Stromal cell of bone marrow (primary cell): ENCODE data around the gene FUT7.
"Not testable (repeated sequence)": the region's sequence is repeated elsewhere in the genome, so short reads cannot be mapped to it uniquely, and the experiment has no call there.

ENCODE experiments used
- DNase-seq: peaks from one replicate; pipeline ENCODE4 v3.0.0-alpha.2; 2012; ENCODE audit warnings: low read depth

Gene FUT7

DNA sequence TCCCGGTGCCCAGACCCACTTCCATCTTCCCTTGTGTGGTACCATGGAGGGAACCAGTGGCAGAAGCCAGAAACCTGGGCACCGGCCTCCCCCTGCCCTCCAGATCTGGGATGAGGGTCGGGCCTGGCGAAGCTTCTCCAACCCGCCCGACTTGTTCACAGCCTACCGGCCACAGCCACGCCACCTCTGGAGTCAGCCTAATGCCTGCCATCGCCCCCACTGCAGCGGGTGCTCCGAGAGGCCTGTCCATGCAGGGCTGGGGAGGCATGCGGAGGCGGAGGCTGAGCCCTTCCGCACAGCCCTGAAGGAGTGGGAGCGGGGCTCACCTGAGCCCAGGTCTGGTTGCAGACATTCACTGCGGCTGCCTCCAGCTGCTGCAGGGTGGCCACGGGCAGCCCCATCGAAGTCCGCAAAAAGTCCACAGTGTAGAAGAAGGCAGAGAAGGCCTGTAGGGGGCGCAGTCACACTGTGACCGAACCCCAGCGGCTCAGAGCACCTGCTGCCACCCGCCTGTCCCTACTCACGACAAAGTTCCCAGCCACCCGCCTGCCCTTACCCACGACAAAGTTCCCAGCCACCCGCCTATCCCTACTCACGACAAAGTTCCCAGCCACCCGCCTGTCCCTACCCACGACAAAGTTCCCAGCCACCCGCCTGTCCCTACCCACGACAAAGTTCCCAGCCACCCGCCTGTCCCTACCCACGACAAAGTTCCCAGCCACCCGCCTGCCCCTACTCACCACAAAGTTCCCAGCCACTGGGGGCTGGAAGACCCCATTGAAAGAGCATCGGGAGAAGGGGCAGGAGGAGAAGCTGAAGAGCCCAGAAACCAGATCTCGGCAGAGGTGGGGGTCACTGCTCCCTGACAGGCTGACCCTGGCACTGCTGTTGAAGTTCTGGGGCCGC, 17.9 kb upstream of the FUT7 start:
- DNase-seq: no peak

DNA sequence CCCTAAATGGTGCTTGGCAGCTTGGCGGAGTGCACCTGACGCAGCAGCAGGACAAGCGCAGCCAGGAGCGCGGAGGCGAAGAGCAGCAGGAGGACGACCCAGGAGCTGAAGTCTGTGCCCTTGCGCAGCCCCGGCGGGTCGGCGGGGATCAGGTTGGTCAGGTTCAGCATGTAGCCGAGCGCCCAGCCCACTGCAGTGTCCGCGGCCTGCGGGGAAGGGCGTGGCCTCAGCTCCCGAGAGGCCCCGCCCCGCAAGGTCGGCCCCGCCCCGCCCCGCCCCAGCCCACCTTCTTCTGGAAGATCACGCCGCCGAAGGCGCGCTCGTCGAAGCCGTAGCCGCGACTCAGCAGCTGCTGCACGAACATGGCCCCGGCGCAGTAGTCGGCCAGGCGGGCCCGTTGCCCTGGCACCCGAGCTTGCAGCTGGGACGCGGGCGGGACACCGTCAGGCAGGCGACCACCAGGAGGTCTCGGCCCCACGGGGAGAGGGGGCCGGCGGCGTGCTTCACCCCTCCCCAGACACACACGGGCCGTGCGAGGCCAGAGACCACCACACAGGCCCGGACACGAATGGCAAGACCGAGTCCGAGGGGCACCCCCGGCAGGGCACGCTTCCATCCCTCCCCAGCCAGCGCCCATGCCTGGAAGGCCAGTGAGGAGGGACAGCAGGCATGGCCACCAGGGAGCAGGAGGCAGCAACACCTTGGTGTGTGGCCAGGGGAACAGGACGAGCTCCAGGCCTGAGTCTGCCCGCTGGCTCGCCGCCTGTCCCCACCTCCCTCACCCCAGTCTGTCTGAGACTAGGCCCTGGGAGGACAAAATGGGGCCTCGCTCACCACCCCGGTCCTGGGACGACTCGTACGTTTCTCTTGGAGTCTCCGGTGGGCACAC, 17.0 kb upstream of the FUT7 start:
- DNase-seq: no peak

DNA sequence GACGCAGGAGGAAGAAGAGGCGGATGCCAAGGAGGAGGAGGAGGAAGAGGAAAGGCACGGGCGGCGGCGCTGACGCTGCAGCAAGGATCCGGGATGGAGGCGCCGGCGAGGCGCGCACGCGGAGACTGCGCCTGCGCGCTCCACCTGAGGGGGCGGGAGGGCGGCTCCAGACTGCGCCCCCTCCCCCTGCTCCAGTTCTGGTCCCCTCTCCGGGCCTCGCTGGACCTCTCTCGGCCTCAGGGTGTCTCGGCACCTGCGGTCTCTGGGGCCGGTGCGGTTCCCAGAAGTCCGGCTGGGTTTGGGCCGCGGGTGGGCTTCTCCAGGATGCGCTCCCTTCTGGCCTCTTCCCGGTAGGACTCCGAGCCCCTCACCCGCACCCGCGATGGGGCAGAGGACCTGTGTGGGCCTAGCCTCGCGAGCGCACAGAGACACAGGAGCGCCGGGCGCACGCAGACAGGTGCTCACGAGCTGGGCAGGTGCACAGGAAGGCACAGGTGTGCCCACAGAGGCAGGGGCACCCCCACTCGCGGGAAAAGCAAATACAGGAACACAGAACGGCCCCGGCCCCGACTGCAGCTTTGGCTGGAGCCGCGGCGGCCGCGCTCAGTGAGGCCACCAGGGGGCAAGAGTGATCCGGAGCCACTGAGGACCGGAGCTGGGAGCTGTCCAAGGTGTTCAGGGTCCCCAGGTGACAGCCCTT, 14.3 kb upstream of the FUT7 start, which contains the start of gene NPDC1:
NPDC1 (minus strand) TSS at position 90 of the 700 bp plus-strand sequence. CDS start 188 bp downstream, outside the sequence.
- no peak for DNase-seq

DNA sequence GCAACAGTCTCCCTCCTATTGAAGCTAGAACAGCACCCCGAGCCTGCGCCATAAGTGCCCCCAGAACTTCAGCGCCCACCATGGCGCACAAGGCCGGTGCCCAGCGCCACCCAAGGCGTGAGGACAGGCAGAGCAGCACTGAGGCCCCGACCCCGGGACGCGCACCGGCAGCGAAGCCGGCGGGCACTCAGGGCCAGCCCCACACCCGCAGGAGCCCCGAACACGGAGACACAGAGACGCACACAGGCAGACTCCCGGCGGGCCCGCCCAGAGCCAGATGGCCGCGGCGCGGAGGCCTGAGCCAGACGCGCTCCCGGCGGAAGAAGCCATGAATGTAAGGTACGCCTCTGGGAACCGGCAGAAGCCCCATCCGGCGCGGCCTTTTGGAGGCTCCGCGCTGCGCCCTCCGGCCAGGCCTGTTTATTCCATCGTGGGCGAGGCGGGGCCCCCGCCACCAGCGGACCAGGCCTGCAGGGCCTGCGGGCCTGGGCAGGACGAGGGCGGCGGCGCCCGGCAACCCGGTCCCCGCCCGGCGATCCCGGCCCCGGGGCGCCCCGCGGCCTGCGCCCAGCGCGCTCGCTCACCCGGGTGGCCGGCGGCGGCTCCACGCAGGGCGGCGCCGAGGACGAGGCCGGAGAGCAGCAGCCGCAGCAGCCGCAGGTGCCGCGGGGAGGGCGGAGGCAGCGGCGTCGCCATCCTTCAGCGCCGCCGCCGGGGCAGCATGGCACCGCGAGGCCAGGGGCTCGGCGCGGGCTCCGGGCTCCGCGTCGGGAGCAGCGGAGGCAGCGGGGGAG, 13.6 kb upstream of the FUT7 start:
- no peak for DNase-seq

DNA sequence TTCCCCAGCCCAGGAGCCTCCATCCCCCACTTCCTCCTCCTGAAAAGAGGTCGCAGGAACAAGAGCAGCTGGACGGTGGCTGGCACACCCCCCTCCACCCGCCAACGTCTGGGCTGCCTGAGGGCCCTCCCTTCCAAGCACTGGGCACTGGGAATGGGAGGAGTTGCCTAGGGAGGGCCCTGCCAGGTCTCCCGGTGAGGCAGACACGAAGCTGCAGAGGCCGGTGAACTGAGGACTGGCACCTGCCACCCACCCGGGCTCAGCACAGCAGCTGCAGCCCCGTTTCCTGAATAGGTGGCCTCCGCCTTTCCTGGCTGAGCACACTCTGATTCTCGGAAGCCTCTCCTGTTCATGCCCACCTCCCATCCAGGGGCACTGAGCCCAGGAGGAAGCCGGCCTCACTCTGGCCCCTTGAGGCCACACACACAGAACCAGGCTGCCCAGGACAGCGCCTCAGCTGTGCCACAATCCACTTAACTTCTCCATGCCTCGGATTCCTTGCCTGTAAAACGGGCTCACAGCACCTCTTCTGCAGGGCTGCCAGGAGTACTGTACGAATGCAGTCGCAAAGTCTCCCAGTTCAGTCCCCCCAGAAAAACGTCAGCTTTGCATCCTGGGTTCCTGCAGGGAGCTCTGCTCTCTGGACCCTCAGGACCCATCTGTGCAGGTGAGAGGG, 12.8 kb upstream of the FUT7 start:
- no peak for DNase-seq

DNA sequence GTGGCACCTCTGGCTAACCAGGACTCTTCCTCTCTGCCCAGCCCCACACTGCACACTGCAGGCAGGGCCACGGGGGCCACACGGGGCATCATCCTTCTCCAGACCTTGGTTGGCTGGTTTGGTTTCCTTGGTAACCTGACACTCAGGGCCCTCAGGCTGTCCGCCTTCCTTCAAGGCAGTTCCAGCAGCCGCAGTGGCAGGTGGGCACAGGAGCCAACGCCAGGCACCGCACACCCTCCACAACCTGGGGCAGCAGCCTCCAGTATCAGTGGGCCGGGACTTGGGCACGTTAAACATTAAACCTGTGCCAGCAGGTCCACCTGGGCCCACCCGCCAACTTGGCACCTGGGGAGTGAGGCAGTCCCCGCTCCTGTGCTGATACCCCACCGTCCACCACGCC, 12.1 kb upstream of the FUT7 start:
- no peak for DNase-seq

DNA sequence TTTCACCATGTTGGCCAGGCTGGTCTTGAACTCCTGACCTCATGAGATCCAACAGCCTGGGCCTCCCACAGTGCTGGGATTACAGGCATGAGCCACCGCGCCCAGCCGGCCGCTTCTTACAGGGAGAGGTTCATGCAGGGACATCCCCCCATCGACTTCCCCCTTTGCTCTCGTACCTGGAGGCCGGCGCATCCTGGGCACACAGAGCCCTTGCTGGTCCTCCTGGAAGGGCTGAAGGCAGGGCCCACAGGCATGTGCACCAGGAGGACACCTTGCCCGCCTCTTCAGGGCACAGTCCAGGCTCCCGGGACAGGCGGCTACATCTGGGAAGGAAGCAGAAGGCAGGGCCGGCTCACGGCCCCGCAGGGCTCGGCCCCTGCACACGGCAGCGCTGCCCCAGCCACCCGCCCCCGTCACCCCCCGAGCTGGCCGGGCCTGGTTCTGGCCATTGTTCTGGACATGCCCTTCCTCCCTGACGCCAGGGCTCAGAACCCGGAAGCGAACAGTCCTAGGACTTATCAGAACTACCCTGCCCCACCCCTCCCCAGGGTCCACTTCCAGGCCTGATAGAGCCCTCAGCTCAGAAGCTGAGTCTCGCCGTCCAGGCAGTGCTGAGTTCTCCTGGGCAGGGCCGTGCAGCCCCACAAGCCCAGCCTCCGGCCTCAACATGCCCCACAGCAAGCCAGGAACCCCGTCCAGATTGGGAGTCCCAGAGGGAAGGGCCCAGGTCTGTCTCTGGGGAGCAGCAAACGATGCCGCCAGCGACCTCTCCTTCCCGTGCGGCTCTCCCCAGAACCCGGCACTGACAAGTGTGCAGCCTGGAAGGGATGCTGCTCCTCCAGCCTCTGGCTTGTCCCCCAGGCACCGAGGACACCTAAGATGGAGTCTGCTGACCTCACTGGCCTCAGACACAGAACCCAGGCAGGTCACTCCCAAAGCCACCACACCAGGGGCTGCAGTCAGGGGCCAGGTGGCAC, 11.2 kb upstream of the FUT7 start:
- DNase-seq: no peak

DNA sequence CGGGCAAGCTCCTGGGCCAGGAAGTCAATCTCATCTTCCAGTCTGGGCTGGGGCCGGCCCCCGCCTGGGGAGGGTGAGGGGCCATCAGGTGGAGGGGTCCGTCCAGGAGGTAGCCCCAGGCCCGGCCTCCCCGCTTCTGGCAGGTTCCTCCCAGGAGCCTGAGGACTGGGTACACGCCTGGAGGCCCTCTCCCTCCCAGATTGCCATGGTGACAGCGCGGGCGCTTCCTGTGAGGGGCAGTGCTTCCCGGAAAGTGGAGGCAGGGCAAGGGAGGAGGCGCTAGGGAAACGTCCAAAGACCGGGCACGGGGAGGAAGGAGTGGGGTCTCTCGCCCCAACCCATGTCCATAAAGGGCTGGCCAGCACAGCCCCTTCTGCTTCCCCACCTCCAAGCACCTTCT, 9.2 kb upstream of the FUT7 start:
- no peak for DNase-seq

DNA sequence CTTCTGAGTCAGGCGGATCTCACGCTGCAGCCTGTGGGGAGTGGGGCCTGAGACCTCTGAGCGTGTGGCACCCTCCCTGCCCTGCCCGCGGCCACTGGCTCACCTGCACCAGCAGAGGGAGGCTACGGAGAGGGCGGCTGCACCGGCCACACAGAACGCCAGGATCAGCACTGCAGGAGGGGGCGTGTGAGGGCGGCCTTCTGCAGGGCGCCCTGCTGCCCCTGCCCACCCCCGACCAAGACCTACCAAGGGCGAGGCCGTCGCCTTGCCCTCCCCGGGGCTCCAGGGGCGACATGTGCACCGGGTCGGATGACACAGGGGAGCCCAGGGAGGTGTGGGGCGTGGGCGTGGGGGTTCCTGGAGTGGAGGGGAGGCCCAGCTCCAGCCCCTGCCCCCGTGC, 8.7 kb upstream of the FUT7 start:
- DNase-seq: no peak

DNA sequence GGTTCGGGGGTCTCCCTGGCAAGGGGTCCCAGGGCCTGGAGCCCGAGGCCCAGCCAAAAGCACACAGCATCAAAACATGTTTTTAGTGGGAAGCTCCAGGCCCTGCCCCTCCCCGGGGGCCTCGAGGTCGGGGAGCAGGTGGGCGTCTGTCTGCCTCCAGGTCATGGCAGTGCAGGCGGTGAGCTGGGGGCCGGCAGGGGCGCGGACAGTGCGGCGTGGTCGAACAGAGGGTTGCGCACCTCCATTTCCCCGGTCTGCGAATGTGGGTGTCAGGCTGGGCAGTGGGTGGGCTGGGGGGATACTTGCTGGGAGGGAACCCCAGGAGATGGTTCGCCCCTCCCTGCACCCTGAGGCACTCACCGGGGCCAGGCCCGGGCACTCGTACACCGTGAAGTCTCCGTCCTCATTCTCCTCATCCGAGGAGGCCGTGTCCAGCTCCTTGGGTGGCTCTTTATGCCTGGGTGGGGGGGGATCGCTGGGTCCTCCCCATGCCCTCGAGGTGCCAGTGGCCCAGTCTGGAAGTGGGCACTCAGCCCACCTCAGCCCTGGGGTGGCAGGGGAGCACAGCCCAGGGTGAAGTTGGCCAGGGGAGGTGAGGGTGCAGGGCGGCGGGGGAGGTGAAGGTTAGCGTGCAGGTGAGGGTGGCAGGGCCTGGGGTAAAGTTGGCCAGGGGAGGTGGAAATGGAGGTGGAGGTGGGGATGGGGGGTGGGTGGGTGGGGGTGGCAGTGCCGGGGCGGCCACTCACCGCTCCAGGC, 7.9 kb upstream of the FUT7 start:
- no peak for DNase-seq

DNA sequence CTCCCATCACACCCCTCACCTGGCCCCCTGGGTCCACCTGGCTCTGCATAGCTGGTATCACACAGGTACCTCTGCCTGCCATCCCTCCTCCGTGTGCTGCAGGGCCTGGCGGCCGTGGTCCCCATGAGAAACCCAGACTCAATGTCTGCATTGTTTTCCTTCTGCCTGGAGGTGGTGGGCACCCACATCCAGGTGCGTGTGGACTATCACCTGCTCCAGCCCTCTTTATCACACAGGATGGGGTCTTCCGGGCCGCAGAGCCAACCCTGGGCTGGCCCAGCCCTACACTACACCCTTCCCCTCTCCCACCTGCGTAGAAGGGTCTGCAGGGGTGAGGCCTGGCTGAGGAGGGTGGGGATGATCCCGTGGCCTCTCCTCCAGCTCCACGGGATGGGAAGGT, 7.0 kb upstream of the FUT7 start:
- DNase-seq: no peak

DNA sequence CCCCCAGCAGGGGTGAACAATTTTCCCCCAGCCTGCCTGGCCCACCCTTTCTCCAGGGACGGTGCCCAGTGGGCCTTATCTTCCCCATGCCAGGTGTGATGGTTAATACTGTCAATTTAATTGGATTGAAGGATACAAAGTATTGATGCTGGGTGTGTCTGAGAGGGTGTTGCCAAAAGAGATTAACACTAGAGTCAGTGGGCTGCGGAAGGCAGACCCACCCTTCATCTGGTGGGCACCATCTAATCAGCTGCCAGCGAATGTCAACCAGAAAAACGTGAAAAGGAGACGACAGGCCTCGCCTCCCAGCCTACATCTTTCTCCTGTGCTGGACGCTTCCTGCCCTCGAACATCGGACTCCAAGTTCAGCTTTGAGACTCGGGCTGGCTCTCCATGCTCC, 5.6 kb upstream of the FUT7 start:
- DNase-seq: no peak

DNA sequence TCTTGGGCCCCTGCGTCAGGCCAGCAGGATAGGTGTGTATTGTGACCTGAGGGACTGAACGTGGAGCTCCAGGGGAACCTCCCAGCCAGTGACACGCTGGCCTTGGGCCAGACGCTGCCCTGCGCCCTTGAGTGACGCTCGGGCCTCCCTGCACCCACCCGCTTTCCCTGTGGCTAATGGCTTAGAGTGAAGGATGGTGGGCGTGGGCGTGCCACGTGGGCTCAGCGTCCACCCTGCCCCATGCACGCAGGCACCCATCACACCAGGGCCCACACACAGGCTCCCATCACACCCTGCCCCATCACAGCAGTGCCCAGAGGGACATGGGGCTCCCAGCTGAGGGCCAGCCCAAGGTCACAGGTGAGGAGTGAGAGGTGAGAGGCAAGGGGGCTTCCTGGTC, 5.1 kb upstream of the FUT7 start:
- DNase-seq: no peak

DNA sequence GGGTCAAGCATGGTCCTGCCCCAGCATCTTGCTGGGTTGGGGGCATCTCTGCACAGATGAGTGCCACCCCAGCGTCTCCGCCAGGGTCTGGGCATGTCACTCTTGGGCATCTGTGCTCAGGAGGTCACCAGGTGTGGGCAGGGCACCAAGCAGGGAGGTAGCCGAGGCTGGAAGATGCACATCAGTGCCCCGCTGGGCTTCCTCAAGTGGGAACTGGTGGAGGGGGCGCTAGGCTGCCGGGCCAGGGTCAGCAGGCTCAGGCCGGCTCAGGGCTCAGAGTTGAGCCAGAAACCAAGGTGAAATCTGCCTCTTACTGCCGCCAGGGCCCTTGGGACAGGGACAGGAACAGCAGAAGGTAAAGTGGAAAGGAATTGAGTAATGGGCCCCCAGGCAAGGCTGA, 4.0 kb upstream of the FUT7 start:
- no peak for DNase-seq

DNA sequence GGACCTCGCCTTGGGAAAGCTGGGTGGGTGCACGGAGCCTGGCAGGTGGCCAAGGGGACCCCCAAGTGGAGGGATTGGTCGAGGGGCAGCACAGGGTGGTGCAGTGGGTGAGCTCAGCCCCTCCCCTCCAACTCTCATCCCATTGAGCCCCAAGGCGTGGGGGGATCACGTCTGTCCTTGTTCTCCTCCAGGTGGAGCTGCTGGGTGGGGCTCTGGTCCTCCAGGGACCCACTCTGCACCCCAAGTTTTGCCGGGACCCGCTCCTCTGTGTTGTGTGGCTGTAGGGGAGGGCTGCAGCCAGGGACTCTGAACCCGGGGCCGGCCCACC, 3.6 kb upstream of the FUT7 start:
- no peak for DNase-seq

DNA sequence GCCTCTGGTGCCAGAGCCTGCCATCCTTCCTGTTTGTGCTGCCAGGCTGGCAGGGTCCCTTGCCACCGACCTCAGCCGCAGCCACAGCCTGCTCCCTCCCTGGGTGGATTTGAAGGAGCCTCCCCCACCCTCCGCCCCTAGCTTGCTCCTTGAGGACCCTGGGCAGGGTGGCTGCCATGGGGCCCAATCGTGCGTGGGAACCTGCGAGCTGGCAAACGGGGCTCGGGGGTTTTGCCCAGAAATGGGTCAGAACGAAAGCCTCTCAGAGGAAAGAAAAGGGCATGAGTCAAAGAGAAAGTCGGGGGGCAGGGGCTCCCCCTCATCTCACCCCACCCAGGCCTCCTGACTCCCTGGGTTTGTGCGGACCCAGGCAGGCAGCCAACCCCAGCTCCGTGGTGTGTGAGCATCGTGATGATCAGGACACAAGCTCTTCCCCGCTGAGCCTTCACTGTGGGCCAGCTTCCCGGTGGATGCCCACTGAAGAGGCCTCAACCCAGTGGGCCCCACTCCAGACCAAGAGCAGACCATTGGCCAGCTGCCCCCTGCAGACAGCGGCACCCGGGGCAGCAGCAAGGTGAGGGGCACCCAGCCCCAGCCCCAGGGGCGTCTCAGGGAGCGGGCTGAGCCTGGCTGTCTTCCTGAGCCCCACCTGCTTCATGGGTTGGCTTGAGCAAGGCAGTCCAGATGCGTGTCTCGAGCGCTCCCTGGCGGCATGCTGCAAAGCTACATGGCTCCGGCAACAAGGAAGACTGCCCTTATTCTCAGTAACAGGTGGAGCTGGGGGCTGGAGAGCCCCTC, 3.0 kb upstream of the FUT7 start:
- DNase-seq: no peak

DNA sequence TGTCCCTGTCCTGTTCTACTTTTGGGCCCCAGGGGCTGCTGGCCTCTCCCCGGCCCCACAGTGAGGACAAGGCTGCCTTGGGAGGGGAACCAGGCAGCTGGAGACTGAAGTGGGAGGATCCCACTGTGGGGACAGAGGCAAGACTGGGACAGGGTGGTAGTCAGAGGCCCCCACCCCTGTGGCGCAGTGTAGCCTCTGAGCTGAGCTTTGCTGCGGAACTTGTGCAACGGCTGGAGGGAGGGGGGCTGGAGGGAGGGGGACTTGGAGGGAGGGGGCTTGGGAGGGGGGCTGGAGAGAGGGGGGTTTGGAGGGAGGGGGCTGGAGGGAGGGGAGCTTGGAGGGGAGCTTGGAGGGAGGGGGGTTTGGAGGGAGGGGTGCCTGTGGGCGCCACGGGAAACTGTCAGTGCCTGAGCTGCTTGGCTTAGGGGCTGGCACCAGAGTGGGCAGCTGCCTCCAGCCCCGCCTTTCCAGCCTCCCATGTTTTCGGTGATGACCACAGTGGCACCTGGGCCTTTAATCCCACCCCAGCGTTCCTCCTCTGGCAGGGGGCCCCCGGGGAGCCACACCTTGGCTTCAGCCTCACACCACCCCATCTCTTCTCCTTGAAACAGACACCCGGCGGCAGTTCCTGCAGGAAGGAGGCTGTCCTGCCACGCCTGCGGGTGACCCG, 2.3 kb upstream of the FUT7 start:
- DNase-seq: no peak

DNA sequence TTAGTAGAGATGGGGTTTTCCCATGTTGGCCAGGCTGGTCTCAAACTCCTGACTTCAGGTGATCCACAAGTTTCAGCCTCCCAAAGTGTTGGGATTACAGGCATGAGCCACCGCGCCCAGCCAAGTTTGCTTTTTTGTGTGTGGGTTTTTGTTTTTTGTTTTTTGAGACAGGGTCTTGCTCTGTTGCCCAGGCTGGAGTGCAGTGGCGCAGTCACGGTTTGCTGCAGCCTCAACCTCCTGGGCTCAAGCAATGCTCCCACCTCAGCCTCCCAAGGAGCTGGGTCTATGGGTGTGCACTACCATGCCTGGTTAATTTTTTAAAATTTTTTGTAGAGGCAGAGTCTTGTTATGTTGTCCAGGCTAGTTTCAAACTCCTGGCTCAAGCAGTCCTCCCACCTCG, 1.6 kb upstream of the FUT7 start:
- DNase-seq: not testable (repeated sequence)
